ENCODE results near the gene PLD2. TPM values are rescaled to one million over a fixed set of nuclear protein-coding genes. Genes with fewer than 3 reads are reported as not detected.
A peak's percentile ranks its signal among the peaks of the same experiment; 100 is the strongest.

Gene PLD2
- 37.7 TPM for total RNA-seq (2013)
- polyA plus RNA-seq (100 to 1,000 TPM in 1 of 3 donors, 1 to 10 TPM in 2; 3.5 to 122 (median 4.0) TPM), polyA minus RNA-seq (27.0 and 31.3 TPM in 2 replicates), total RNA-seq (9.6 to 43.4 (median 29.2) reads per million in 11 experiments)

- Histone ChIP-seq H3K79me2 (ENCODE audit: insufficient read depth, low read length) (no peaks in the 10 kb centered on the region), H3K9me3 (replicated peaks in 1 of 2; ENCODE audit: control insufficient read depth in 1 of 2, insufficient read depth in 1 of 2, low read length in 2 of 2) (no peaks in the 10 kb centered on the region), H3K36me3 (replicated peaks in 1 of 2; ENCODE audit: control insufficient read depth in 1 of 2, insufficient read depth in 2 of 2, low read length in 2 of 2) (peaks cover 16 to 32% of the 10 kb centered on the region in 2 donors), H3K4me3 (replicated peaks in 1 of 3; ENCODE audit: low read depth in 2 of 3, low read length in 3 of 3) (peak within 1 kb of the TSS; percentile 54 to 91 (median 81)), H3K9ac (ENCODE audit: insufficient read depth, low read length, poor library complexity, severe bottlenecking) (peak within 1 kb of the TSS; percentile 80), H3K4me1 (ENCODE audit: control insufficient read depth in 1 of 2, insufficient read depth in 2 of 2, low read length in 2 of 2) (peaks cover 10 to 11% of the 10 kb centered on the region in 2 donors), H3K27ac (ENCODE audit: low read depth in 1 of 2, low read length in 2 of 2) (peak within 1 kb of the TSS in 1 of 2 donors; percentile 86), H3K4me2 (replicated peaks; ENCODE audit: extremely low read depth, low read length, poor library complexity, severe bottlenecking) (peak within 1 kb of the TSS; percentile 83), H3K27me3 (ENCODE audit: control insufficient read depth in 2 of 2, insufficient read depth in 2 of 2, low read length in 2 of 2) (peaks cover 3 to 28% of the 10 kb centered on the region in 2 donors), H2AFZ (ENCODE audit: insufficient read depth, low read depth, low read length, poor library complexity, severe bottlenecking) (peak within 1 kb of the TSS; percentile 74), H4K20me1 (ENCODE audit: insufficient read depth, low read length) (peaks cover 10% of the 10 kb centered on the region)
- Mint-ChIP-seq H3K27me3 (ENCODE audit: low read depth in 3 of 3) (peaks cover 24 to 48% (median 44%) of the 10 kb centered on the region in 3 donors), H3K4me3 (peak within 1 kb of the TSS; percentile 86 to 90), H3K9me3 (peaks cover 0 to 4% (median 2%) of the 10 kb centered on the region in 7 donors), H3K36me3 (peaks cover 41 to 42% of the 10 kb centered on the region in 2 donors), H3K27ac (peak within 1 kb of the TSS in 6 of 7 donors; percentile 45 to 92 (median 65)), H3K4me1 (peaks cover 24% of the 10 kb centered on the region)
- no peak for TF ChIP-seq CTCF (IDR thresholded peaks at IDR 0.05)
- intact Hi-C loops (cut with micrococcal nuclease) = loop anchor here (5.0 kb wide), 2 partner anchors 75 to 190 kb away; partner anchors contain the start of genes INCA1 (in 1 of the 2) and KIF1C (in 1 of the 2)
- under 1% methylated on average over 94 of the region's 106 CpGs for WGBS (ENCODE audit: insufficient coverage)
- peak; percentile 69 to 80 (median 71) for DNase-seq
Observed at GRCh38 chr17:4806777-4807604, at the start of gene PLD2. Gene PLD2, plus strand, starts transcription at chr17:4807152. Its CDS starts 621 bp downstream, at chr17:4807773.

GRCh38 chr17:4759776-4760236, 47.1 kb upstream of the PLD2 start:
- peak; percentile 53 to 62 (median 59) for DNase-seq
- Mint-ChIP-seq H3K4me3 (no peak overlapping the region), H3K4me1 (peaks cover 18% of the 10 kb centered on the region), H3K27me3 (ENCODE audit: low read depth in 3 of 3) (peaks cover 8 to 17% (median 14%) of the 10 kb centered on the region in 3 donors), H3K9me3 (no peaks in the 10 kb centered on the region), H3K27ac (peak overlapping the region; percentile 87 to 94 (median 90)), H3K36me3 (peaks cover 0 to 1% of the 10 kb centered on the region in 2 donors)
- TF ChIP-seq CTCF (IDR thresholded peaks at IDR 0.05) = no peak
- Histone ChIP-seq H3K4me2 (replicated peaks; ENCODE audit: extremely low read depth, low read length, poor library complexity, severe bottlenecking) (no peak overlapping the region), H3K4me1 (ENCODE audit: control insufficient read depth in 1 of 2, insufficient read depth in 2 of 2, low read length in 2 of 2) (peaks cover 19 to 29% of the 10 kb centered on the region in 2 donors), H3K9me3 (replicated peaks in 1 of 2; ENCODE audit: control insufficient read depth in 1 of 2, insufficient read depth in 1 of 2, low read length in 2 of 2) (no peaks in the 10 kb centered on the region), H3K27me3 (ENCODE audit: control insufficient read depth in 2 of 2, insufficient read depth in 2 of 2, low read length in 2 of 2) (peaks cover 0 to 2% of the 10 kb centered on the region in 2 donors), H3K9ac (ENCODE audit: insufficient read depth, low read length, poor library complexity, severe bottlenecking) (no peak overlapping the region), H3K79me2 (ENCODE audit: insufficient read depth, low read length) (no peaks in the 10 kb centered on the region), H3K27ac (ENCODE audit: low read depth in 1 of 2, low read length in 2 of 2) (peak overlapping the region; percentile 26), H2AFZ (ENCODE audit: insufficient read depth, low read depth, low read length, poor library complexity, severe bottlenecking) (no peak overlapping the region), H3K4me3 (replicated peaks in 1 of 3; ENCODE audit: low read depth in 2 of 3, low read length in 3 of 3) (no peak overlapping the region), H4K20me1 (ENCODE audit: insufficient read depth, low read length) (no peaks in the 10 kb centered on the region), H3K36me3 (replicated peaks in 1 of 2; ENCODE audit: control insufficient read depth in 1 of 2, insufficient read depth in 2 of 2, low read length in 2 of 2) (no peaks in the 10 kb centered on the region)
- intact Hi-C loops (cut with micrococcal nuclease) = no loop called here
- WGBS (ENCODE audit: insufficient coverage) = 92% methylated on average over 2 of the region's 10 CpGs
